ENCODE measurements around the gene APBB3.
A peak's percentile ranks its signal among the peaks of the same experiment; 100 is the strongest.

The APBB3 gene

DNA sequence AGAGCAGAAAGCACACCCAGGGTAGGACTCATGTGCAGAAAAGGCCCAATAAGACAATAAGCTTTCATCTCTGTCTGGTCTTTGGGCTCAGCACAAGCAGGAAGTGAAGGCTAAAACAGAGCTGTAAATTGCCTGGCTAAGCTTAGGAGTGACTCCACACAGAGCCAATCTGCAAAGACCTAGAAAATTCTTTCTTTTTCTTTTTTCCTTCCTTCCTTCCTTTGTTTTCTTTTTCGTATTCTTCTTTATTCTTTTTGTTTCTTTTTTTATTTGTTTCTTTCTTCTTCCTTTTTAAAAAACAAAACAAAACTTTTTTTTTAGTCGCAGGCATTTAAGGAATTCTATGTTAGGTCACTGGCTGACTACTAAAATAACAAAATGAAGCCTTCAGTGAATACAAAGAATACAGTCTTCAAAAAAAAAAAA, 12.4 kb upstream of the APBB3 start:
- H3K9ac ChIP-seq = no peak overlapping the region
- no peak for TF ChIP-seq Cebpa-rat (IDR thresholded peaks at IDR 0.05)
- no peak overlapping the region for H3K27ac ChIP-seq

DNA sequence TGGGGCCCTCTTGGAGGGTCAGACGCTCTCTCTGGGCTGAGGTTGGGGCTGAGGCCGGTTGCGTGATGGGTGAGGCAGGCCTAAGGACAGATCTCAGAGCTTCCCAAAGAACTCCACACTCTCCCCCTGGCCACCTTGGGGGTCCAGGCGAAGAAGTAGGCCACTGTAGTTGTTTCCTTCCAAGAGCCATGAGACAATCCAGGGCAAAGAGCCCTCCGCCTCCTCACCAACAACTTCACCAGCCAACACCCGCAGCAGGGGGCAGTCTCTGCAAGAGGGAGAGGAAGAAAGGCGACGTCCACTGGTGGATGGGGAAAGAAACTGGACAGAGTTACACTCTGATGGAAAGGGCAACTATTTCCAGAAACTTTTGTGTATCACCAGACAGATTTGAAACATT, 10.9 kb upstream of the APBB3 start:
- no peaks in the 10 kb centered on the region for H4K20me1 ChIP-seq
- H3K36me3 ChIP-seq = peaks cover 2% of the 10 kb centered on the region; the same call in 1 of the 2 replicates
- no peak overlapping the region for H3K9ac ChIP-seq
- H3K9me3 ChIP-seq = no peaks in the 10 kb centered on the region
- no peaks in the 10 kb centered on the region for H3K27me3 ChIP-seq
- H3K4me2 ChIP-seq = no peak overlapping the region
- no peak overlapping the region for H3K4me3 ChIP-seq
- no peak overlapping the region for H3K27ac ChIP-seq
- no peaks in the 10 kb centered on the region for H3K4me1 ChIP-seq
- no peak for TF ChIP-seq Cebpa-rat (IDR thresholded peaks at IDR 0.05)

More for the DNA sequence above, 12.4 kb upstream of the APBB3 start:
- Histone ChIP-seq H3K36me3 (no peaks in the 10 kb centered on the region; the same call in 1 of the 2 replicates), H3K4me2 (no peak overlapping the region), H3K4me3 (no peak overlapping the region), H3K9me3 (no peaks in the 10 kb centered on the region), H3K27me3 (no peaks in the 10 kb centered on the region), H3K4me1 (no peaks in the 10 kb centered on the region), H4K20me1 (no peaks in the 10 kb centered on the region)

DNA sequence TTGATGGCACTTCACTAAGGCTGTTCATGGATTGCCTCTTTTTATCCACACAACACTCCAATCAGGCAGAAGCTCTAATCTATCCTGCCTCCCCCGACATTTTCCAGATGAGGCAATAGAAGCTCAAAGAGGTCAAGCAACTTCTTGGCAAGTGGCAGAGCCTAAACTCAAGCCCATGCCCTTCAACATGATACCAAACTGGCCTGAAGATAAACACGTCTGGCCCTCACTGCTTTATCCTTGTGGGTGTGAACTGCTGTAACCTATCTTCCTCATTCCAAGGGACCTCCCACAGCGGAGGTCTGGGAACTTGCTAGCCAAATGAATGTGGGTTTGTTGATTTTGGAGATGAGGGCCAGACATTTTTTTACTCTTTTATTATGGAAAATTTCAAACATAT, 9.8 kb upstream of the APBB3 start:
- TF ChIP-seq Cebpa-rat (IDR thresholded peaks at IDR 0.05) = no peak
- Histone ChIP-seq H4K20me1 (no peaks in the 10 kb centered on the region), H3K9me3 (no peaks in the 10 kb centered on the region), H3K36me3 (peaks cover 7% of the 10 kb centered on the region; the same call in 1 of the 2 replicates), H3K27me3 (no peaks in the 10 kb centered on the region), H3K9ac (no peak overlapping the region), H3K4me2 (no peak overlapping the region), H3K4me3 (no peak overlapping the region), H3K27ac (no peak overlapping the region), H3K4me1 (peaks cover 10% of the 10 kb centered on the region)

DNA sequence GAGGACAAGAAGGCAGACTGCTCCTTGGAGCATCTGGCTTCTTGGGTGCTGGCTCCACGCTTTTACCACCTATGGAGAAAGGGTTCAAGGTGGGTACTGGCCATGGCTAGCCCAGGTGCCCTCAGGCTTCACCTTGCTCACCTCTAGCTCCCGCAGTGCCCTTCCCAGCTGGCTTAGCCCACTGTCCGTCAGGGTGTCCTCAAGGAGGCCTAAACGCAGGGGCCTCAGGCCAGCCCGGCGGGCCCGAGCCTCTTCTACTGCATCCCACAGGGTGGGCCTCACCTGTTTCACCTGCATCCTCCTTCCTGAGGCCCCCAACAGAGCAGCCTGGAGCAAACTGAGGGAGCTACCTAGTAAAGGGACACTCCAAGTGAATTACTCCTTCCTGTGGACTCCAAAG, 9.3 kb upstream of the APBB3 start:
- no peaks in the 10 kb centered on the region for H3K27me3 ChIP-seq
- no peak overlapping the region for H3K27ac ChIP-seq

DNA sequence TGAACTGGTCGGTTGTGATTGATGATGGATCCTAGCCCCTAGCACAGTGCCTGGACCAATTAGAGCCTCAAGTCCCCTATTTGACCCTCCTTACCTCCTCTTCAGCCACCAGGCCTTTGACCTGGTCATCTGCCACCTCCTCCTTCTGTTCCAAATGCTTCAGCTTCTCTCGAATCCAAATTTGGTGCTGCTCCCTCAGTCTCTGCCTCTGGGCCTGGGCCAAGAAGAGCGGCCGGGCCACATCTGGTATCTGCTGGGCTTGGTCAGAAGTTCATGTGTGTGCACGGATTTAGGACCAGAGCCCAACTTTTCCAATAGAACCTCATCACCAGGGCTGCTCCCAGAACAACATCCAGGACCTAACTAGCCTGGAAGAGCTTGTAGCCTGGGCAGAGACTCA, 6.7 kb upstream of the APBB3 start:
- no peak for TF ChIP-seq Cebpa-rat (IDR thresholded peaks at IDR 0.05)
- Histone ChIP-seq H3K4me1 (peaks cover 20% of the 10 kb centered on the region), H3K4me3 (no peak overlapping the region), H3K4me2 (no peak overlapping the region), H3K9me3 (no peaks in the 10 kb centered on the region), H3K36me3 (peaks cover 20% of the 10 kb centered on the region), H3K27ac (no peak overlapping the region), H4K20me1 (no peaks in the 10 kb centered on the region), H3K27me3 (peaks cover 8% of the 10 kb centered on the region), H3K9ac (no peak overlapping the region)

More for the DNA sequence above, 9.3 kb upstream of the APBB3 start:
- no peak overlapping the region for H3K4me2 ChIP-seq
- no peaks in the 10 kb centered on the region for H4K20me1 ChIP-seq
- H3K4me3 ChIP-seq = no peak overlapping the region
- H3K36me3 ChIP-seq = peaks cover 7% of the 10 kb centered on the region; the same call in 1 of the 2 replicates
- H3K9me3 ChIP-seq = no peaks in the 10 kb centered on the region
- no peak overlapping the region for H3K9ac ChIP-seq
- no peak for TF ChIP-seq Cebpa-rat (IDR thresholded peaks at IDR 0.05)
- peaks cover 15% of the 10 kb centered on the region for H3K4me1 ChIP-seq

DNA sequence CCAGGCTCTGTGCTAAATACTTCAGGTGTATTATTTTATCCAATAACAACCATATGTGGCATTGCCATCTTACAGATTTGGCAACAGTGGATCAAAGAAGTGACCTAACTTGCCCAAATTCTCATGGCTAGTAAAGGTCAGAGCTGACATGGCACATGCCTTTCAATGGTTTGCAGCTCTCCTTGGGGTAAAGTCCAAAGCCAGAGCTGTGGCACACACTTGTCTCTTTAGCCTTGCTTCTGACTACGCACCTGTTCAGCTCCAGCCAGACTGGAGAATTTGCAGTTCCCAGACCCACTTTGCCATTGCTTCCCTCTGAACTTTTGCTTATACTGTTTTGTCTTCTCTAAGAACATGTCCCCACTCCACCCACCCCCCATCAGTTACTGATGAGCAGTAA, 6.1 kb upstream of the APBB3 start:
- Histone ChIP-seq H3K9me3 (0 out of 2 replicates have a peak, but pooled peaks cover 3% of the 10 kb centered on the region), H4K20me1 (no peaks in the 10 kb centered on the region), H3K9ac (no peak overlapping the region), H3K4me1 (peaks cover 24% of the 10 kb centered on the region), H3K36me3 (peaks cover 20% of the 10 kb centered on the region), H3K4me3 (no peak overlapping the region), H3K27me3 (peaks cover 14% of the 10 kb centered on the region), H3K27ac (no peak overlapping the region), H3K4me2 (no peak overlapping the region)
- no peak for TF ChIP-seq Cebpa-rat (IDR thresholded peaks at IDR 0.05)

DNA sequence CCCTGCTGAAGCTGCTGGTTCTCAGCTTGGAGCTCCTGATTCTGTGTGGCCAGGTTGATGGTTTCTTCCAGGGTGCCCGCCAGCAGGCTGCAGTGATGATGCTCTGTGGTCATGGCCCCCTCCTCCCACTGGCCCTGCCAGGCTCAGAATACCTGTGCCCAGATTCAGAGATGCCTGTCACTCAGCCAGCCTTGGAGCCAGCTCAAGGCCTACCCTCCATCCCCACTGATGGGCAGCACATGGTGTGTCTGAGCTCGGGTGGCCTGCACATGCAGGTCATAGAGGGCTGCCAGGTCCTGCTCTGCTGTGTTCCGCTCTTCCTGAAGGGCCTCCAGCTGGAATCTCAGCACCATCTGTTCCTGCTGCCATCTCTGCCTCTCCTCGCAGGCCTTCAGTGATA, 5.7 kb upstream of the APBB3 start:
- Histone ChIP-seq H3K9me3 (peaks cover 8% of the 10 kb centered on the region; the same call in 1 of the 2 replicates), H3K27ac (peak overlapping the region; percentile 56; the same call in 1 of the 2 replicates), H4K20me1 (no peaks in the 10 kb centered on the region), H3K9ac (no peak overlapping the region), H3K36me3 (peaks cover 20% of the 10 kb centered on the region), H3K27me3 (peaks cover 18% of the 10 kb centered on the region), H3K4me3 (no peak overlapping the region), H3K4me2 (peak overlapping the region; percentile 68), H3K4me1 (peaks cover 29% of the 10 kb centered on the region)
- TF ChIP-seq Cebpa-rat (IDR thresholded peaks at IDR 0.05) = no peak

DNA sequence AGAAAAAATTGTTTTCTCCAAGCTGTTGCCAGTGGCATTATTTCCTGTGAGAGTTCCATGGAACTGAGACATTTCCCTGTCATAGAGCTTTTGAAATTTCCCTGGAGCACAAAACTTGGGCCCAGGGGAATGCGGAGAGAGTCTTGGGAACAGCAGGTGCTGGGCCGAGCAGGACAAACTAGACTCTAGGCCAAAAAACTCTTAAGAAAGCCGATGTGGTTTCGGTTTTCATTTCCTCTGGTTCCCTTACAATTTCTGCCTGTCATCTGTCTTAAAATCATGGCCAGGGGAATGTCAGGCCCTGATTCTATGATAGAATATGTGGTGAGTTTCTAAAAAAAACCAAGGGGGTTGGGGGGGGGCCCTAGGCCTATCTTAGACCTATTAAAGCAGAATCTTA, 4.8 kb upstream of the APBB3 start:
- peaks cover 29% of the 10 kb centered on the region for H3K4me1 ChIP-seq
- H3K9ac ChIP-seq = peak overlapping the region; percentile 58
- peak overlapping the region; percentile 68 for H3K4me2 ChIP-seq
- no peaks in the 10 kb centered on the region for H4K20me1 ChIP-seq
- peak overlapping the region; percentile 56 for H3K27ac ChIP-seq
- peaks cover 27% of the 10 kb centered on the region for H3K27me3 ChIP-seq
- no peak for TF ChIP-seq Cebpa-rat (IDR thresholded peaks at IDR 0.05)
- no peak overlapping the region; the same call in 1 of the 2 replicates for H3K4me3 ChIP-seq
- peaks cover 16% of the 10 kb centered on the region for H3K9me3 ChIP-seq
- peaks cover 20% of the 10 kb centered on the region for H3K36me3 ChIP-seq

DNA sequence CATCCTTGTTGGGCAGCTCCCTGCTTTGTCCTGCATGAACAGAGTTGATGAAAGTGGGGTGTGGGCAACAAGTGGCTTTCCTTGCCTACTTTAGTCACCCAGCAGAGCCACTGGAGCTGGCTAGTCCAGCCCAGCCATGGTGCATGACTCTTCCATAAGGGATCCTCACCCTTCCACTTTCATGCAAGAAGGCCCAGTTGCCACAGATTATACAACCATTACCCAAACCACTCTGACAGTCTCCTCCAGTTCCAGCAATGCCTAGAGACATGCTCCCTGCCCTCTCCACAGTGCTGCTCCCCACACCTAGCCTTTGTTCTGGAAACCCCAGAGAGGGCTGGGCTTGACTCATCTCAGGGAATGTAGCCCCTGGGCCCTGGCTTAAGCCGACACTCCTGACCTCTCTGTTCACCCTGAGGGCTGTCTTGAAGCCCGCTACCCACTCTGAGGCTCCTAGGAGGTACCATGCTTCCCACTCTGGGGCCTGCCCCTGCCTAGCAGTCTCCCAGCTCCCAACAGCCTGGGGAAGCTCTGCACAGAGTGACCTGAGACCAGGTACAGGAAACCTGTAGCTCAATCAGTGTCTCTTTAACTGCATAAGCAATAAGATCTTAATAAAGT, 4.2 kb upstream of the APBB3 start:
- Histone ChIP-seq H3K36me3 (peaks cover 20% of the 10 kb centered on the region), H4K20me1 (no peaks in the 10 kb centered on the region), H3K27me3 (peaks cover 33% of the 10 kb centered on the region), H3K4me3 (no peak overlapping the region), H3K9ac (peak overlapping the region; percentile 58; the same call in 1 of the 2 replicates), H3K9me3 (peaks cover 23% of the 10 kb centered on the region), H3K27ac (peak overlapping the region; percentile 56), H3K4me1 (peaks cover 34% of the 10 kb centered on the region), H3K4me2 (peak overlapping the region; percentile 68)
- TF ChIP-seq Cebpa-rat (IDR thresholded peaks at IDR 0.05) = no peak

DNA sequence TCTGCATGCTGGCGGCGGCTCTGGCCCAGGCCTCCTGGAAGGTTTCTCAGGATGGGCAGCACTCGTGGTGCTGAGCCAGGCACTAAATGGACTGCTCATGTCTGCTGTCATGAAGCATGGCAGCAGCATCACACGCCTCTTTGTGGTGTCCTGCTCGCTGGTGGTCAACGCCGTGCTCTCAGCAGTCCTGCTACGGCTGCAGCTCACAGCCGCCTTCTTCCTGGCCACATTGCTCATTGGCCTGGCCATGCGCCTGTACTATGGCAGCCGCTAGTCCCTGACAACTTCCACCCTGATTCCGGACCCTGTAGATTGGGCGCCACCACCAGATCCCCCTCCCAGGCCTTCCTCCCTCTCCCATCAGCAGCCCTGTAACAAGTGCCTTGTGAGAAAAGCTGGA, 3.5 kb upstream of the APBB3 start:
- Histone ChIP-seq H3K27me3 (peaks cover 40% of the 10 kb centered on the region), H3K4me2 (no peak overlapping the region), H3K27ac (no peak overlapping the region), H3K4me3 (no peak overlapping the region), H3K9me3 (peaks cover 26% of the 10 kb centered on the region), H3K4me1 (peaks cover 39% of the 10 kb centered on the region), H4K20me1 (no peaks in the 10 kb centered on the region), H3K36me3 (peaks cover 20% of the 10 kb centered on the region), H3K9ac (no peak overlapping the region)
- TF ChIP-seq Cebpa-rat (IDR thresholded peaks at IDR 0.05) = no peak
